ENCODE results near the gene CNTN4. TPM values are rescaled to one million over a fixed set of nuclear protein-coding genes. Genes with fewer than 3 reads are reported as not detected.

The CNTN4 gene
- total and polyA plus RNA-seq, 9 donors: 0.35 to 16.7 (median 3.0) TPM

DNA sequence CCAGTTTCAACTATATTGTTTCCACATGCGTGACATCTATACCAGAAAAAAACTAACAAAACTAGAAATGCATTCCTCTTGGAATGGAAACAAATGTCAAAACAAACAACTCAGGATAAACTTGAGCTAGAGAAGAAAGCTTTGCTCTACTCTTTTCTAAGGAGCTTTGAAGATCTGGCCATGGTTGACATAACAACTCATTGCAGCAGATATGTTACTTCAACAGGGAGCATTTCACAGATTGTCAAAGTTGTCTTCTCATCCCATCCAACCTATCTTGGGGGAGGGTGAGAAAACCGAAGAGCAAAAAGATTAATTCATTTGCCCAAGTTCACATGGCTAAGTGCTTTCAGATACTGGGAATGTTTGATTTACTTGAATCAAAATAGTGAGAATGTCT is 484.4 kb downstream of the CNTN4 start:
- no peak for DNase-seq
- no peak for TF ChIP-seq POLR2A (IDR thresholded peaks at IDR 0.05)
- TF ChIP-seq, protein P1, sequence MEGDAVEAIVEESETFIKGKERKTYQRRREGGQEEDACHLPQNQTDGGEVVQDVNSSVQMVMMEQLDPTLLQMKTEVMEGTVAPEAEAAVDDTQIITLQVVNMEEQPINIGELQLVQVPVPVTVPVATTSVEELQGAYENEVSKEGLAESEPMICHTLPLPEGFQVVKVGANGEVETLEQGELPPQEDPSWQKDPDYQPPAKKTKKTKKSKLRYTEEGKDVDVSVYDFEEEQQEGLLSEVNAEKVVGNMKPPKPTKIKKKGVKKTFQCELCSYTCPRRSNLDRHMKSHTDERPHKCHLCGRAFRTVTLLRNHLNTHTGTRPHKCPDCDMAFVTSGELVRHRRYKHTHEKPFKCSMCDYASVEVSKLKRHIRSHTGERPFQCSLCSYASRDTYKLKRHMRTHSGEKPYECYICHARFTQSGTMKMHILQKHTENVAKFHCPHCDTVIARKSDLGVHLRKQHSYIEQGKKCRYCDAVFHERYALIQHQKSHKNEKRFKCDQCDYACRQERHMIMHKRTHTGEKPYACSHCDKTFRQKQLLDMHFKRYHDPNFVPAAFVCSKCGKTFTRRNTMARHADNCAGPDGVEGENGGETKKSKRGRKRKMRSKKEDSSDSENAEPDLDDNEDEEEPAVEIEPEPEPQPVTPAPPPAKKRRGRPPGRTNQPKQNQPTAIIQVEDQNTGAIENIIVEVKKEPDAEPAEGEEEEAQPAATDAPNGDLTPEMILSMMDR (IDR thresholded peaks at IDR 0.05): no peak
- no peak for TF ChIP-seq EP300 (IDR thresholded peaks at IDR 0.05)
- H3K27me3 ChIP-seq: no peaks in the 10 kb centered on the region
- intact Hi-C loops (cut with DNase I): no loop called here
- no peaks in the 10 kb centered on the region for H3K4me1 ChIP-seq (ENCODE audit: insufficient read depth)
- H3K36me3 ChIP-seq: no peaks in the 10 kb centered on the region
- H3K4me3 ChIP-seq: no peak overlapping the region
- H3K27ac ChIP-seq: no peak overlapping the region
- no peaks in the 10 kb centered on the region for H3K9me3 ChIP-seq
- 43 to 66% (median 53%) methylated on average over 2 of the region's 2 CpGs for WGBS, 3 donors

DNA sequence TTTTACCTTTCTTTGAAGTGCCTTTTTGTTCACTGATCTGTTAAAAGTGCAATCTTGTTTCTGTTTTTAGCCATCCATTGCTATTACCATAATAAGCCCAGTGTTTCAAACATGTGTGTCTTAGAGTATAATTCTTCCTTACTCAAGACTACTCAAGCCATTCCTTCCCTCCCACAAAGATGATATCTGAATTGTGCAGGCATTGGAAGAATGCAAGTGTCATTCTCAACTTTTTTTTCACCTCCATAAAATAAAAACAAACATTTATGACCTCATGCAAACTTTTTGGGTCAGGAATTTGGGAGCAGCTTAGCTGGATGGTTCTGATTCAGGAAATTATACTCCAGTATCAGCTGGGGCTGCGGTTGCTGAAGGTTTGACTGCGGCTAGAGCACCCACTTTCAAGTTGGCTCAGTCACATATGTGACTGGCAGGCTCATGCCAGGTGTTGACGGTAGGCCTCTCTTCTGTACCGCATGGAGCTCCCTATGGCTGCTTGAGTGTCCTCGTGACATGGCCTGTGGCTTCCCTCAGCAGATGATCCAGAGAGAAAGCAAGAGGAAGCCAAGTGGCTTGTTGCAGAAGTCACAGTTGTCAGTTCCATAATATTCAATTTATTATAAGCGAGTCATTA is 490.8 kb downstream of the CNTN4 start:
- Histone ChIP-seq H3K4me1 (ENCODE audit: insufficient read depth) (no peaks in the 10 kb centered on the region), H3K9me3 (no peaks in the 10 kb centered on the region), H3K27ac (no peak overlapping the region), H3K27me3 (no peaks in the 10 kb centered on the region), H3K36me3 (no peaks in the 10 kb centered on the region), H3K4me3 (no peak overlapping the region)
- TF ChIP-seq EP300 (IDR thresholded peaks at IDR 0.05) (no peak), POLR2A (IDR thresholded peaks at IDR 0.05) (no peak)
- TF ChIP-seq, protein P1 (IDR thresholded peaks at IDR 0.05): no peak
- WGBS, 3 donors: 94 to 97% (median 94%) methylated on average over 6 of the region's 6 CpGs
- intact Hi-C loops (cut with DNase I): no loop called here
- DNase-seq: no peak

DNA sequence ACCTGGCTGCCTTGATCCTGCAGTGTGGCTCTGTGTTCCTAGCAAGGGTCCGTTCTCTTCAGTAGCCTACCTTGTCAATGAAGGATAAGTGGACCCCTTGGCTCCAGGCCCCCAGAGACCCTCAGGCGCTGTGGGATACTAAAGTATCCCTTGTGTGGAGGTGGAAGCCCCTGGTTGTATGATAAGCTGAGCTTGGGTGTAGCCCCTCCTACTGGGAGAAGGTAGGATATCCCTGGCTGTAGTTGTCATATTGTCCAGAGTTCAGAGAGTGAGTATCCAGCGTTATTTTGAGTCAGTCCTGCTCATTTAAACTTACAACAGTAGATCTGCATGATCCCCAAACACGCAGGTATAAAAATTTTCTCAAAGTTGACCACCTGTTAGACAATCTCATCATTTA is 496.8 kb downstream of the CNTN4 start:
- intact Hi-C loops (cut with DNase I): no loop called here
- Histone ChIP-seq H3K4me1 (ENCODE audit: insufficient read depth) (no peaks in the 10 kb centered on the region), H3K36me3 (no peaks in the 10 kb centered on the region), H3K27me3 (no peaks in the 10 kb centered on the region), H3K4me3 (no peak overlapping the region), H3K27ac (no peak overlapping the region), H3K9me3 (no peaks in the 10 kb centered on the region)
- DNase-seq: no peak
- TF ChIP-seq, protein P1 (IDR thresholded peaks at IDR 0.05): no peak
- TF ChIP-seq POLR2A (IDR thresholded peaks at IDR 0.05) (no peak), EP300 (IDR thresholded peaks at IDR 0.05) (no peak)
- 82 to 89% (median 84%) methylated on average over 4 of the region's 4 CpGs for WGBS, 3 donors

DNA sequence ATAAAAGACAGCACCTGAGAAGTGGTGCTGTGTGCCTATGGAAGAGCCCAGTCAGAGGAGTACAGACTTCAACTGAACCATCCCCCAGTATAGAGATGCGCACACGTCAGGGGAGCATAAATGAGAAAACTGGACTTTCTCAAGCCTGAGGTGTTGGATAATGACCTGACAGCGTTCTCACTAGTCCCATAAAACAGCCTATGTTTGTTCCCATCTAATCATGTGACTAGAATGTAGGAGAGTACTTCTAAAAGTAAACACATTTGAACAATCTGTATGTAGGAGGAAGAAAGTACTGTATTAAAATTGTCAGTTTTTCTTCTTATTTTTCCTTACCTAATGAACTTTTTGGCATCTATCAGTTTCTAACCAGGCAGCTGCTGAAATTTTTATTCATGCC is 498.9 kb downstream of the CNTN4 start:
- no peak overlapping the region for H3K27ac ChIP-seq
- TF ChIP-seq, protein P1 (IDR thresholded peaks at IDR 0.05): no peak
- TF ChIP-seq POLR2A (IDR thresholded peaks at IDR 0.05): no peak
- TF ChIP-seq EP300 (IDR thresholded peaks at IDR 0.05): no peak
- no peak overlapping the region for H3K4me3 ChIP-seq
- no peaks in the 10 kb centered on the region for H3K36me3 ChIP-seq
- no peak for DNase-seq
- H3K4me1 ChIP-seq (ENCODE audit: insufficient read depth): no peaks in the 10 kb centered on the region
- intact Hi-C loops (cut with DNase I): no loop called here
- no peaks in the 10 kb centered on the region for H3K27me3 ChIP-seq
- no peaks in the 10 kb centered on the region for H3K9me3 ChIP-seq
- WGBS, 3 donors: 75 to 79% (median 76%) methylated on average over 3 of the region's 3 CpGs

Data from ovary (tissue), 9 donors.